ENCODE measurements around the gene TFDP2.

- TF ChIP-seq EZH2phosphoT487 (IDR thresholded peaks at IDR 0.05; ENCODE audit: borderline replicate concordance) (no peak), CTCF (conservative IDR thresholded peaks at IDR 0.05; ENCODE audit: low read length) (no peak)
These were observed 14.5 kb downstream of the TFDP2 start for GRCh38 chr3:142134799-142135325.

Data from Loucy (cell line).